Measurements from ENCODE around the gene RALGPS1. TPM values are rescaled to one million over a fixed set of nuclear protein-coding genes. Genes with fewer than 3 reads are reported as not detected.

The RALGPS1 gene
- total RNA-seq, 1 experiment from 2014 or later = 0.03 TPM

DNA sequence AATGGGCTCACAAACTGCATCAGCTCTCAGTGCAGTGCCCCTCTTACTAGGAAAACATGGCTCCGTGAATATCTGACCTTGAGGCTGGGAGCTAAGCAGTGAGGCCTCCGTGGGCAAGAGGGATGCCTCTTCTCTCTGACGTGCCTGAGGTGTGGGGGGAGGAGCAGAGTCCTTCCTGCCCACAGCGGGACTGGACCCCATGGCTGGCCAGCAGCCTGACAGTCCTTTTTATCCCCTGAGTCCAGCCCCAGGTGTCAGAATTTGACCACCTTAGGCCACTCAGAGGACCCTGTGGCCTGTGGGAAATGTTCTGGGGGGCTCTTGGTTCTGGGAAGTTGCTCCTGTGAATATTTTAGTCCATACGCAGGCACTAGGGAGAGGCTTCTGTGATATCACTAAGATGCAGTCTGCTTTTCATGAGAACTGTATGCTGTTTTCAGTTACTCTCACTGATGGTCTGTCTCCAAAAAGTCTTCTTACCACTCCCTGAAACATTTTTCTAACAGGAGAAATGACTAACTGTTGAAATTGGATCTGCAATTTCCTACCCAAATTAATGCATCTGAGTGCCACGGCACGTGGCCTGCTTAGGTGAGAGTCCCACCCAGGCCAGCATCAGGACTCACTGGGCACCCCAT lies 184.5 kb downstream of the RALGPS1 start:
- H3K9me3 ChIP-seq = no peaks in the 10 kb centered on the region

GRCh38 chr9:127099664-127100063 lies 185.1 kb downstream of the RALGPS1 start:
- Histone ChIP-seq H3K9me3 (no peaks in the 10 kb centered on the region), H3K27me3 (no peaks in the 10 kb centered on the region), H3K36me3 (no peaks in the 10 kb centered on the region), H3K4me3 (no peak overlapping the region)
- DNase-seq = no peak

More for the DNA sequence above, 184.5 kb downstream of the RALGPS1 start:
- H3K36me3 ChIP-seq = no peaks in the 10 kb centered on the region
- no peak for DNase-seq
- H3K4me3 ChIP-seq = no peak overlapping the region
- H3K27me3 ChIP-seq = no peaks in the 10 kb centered on the region

- H3K36me3 ChIP-seq = no peaks in the 10 kb centered on the region
- H3K4me3 ChIP-seq = no peak overlapping the region
- H3K27me3 ChIP-seq = no peaks in the 10 kb centered on the region
- H3K9me3 ChIP-seq = no peaks in the 10 kb centered on the region
- peak; percentile 44 for DNase-seq
Measured at GRCh38 chr9:127102176-127102575, 187.6 kb downstream of the RALGPS1 start.

DNA sequence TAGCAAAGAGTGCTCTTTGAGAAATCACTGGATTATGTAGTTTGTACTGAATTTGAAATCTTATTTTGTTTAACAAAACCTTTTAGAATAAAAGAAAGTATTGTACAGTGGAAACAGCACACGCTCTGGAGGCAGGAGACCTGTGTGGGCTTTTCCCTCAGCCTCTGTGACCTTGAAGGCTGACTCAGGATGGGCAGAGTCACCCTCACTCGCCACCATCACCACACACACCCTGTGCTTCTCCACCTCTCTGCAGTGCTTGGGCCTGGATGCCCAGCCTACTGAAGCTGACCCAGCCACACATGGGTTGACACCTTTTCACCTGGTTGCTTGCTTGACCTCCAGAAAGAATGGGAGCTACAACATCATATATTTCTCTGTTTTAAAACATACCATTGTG lies 188.2 kb downstream of the RALGPS1 start:
- no peaks in the 10 kb centered on the region for H3K27me3 ChIP-seq
- no peaks in the 10 kb centered on the region for H3K36me3 ChIP-seq
- H3K9me3 ChIP-seq = no peaks in the 10 kb centered on the region
- H3K4me3 ChIP-seq = no peak overlapping the region
- no peak for DNase-seq

DNA sequence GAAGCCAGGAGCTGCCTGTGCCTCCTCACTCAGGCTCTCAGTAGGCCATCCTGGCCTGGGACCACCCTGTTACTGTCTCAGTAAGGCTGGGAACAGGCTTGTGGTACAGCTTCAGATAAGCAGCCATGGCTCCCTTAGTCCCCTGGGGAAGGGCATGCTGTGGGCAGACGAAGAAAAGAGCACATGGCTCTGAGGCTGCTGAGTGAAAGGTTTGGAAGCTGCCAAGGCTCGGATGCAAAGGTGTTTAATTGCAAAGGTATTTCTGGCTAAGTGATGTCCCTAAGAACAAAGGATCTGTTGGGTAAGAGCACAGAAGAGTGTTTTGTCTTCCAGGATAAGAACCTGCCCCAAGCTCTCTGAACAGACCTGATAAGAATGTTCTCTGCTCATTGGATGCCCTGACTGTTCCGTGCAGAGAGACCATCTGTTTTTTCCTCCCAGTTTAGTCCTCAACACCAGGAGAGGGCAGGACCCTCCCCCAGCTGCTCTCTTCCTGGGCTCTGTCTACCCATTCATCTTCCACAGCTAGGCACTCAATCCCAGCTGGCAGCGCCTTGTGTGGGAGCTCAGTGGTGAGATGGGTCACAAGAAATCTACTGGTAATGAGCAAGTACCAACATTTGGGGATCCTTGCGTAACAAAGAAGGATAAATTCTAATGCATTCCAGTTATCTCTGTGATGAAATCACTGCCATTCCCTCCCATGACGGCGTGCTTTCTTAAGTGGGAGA lies 190.2 kb downstream of the RALGPS1 start:
- Histone ChIP-seq H3K36me3 (no peaks in the 10 kb centered on the region), H3K4me3 (no peak overlapping the region), H3K9me3 (no peaks in the 10 kb centered on the region), H3K27me3 (no peaks in the 10 kb centered on the region)
- no peak for DNase-seq

DNA sequence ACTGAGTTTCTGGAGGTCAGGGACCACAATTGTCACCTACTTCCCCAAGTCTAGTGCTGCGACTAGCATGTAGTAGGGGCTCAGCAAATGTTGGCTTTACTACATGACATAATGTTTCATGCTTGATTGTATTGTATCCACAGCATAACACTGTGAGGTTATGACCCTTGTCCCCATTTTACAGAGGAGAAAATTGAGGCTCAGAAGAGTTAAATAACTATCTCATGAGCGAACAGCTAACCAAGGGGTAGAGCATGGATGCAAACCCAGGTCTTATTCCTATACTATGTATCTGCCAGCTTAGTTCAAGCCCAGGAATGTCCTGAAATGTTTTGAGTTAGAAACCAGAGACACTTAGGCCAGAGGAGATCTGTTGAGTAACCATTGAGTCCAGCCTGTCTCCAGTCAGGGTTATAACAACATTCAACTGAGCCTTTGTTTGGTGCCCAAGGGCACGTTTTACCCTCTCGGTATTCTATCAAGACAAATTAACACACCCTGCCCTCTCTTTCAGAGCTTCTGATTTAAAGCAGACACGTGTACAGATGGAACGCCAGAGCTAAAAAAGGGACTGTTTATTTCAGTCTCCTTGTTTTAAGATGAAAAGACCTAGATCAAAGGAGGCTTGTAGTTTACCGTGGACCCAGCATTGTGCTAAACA lies 191.4 kb downstream of the RALGPS1 start:
- Histone ChIP-seq H3K4me3 (no peak overlapping the region), H3K9me3 (no peaks in the 10 kb centered on the region), H3K36me3 (no peaks in the 10 kb centered on the region), H3K27me3 (no peaks in the 10 kb centered on the region)
- DNase-seq = no peak

GRCh38 chr9:127106466-127106855 lies 191.9 kb downstream of the RALGPS1 start:
- Histone ChIP-seq H3K27me3 (no peaks in the 10 kb centered on the region), H3K36me3 (no peaks in the 10 kb centered on the region), H3K4me3 (no peak overlapping the region), H3K9me3 (no peaks in the 10 kb centered on the region)
- DNase-seq = no peak

DNA sequence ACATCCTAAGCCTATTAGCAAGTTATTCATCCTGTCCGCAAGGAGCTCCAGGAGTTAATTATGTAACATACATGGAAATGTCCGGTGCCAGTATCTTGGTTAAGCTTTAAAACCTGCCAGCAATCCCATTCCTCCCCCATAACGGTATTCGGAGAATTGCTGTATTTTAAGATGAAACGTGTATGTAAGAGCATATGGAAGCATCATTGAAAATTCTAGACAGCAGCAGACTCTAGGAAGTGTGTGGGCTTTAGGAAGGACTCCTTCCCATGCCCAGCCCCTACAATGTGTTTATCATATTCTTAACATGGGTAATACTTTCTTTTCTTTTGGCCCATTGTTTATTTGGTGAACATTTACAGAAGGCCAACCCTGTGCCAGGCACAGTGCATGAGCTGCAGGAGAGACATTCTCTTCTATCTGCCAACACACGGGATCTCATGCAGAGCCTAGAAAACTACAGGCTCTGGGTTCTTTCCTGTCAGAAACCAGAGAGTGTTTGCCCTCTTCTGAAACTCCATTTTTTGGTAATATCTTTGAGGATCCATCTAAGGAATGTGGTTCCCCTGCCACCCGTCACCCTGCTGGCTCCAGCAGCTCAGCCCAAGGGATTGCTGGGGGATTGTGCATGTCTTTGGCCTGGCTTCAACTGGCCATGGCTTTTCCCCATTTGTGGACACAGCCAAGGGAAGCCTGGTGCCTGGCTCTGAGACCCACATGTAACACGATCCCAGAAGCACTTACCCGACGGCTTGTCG lies 192.8 kb downstream of the RALGPS1 start:
- H3K36me3 ChIP-seq = no peaks in the 10 kb centered on the region
- H3K4me3 ChIP-seq = no peak overlapping the region
- DNase-seq = no peak
- no peaks in the 10 kb centered on the region for H3K9me3 ChIP-seq
- H3K27me3 ChIP-seq = no peaks in the 10 kb centered on the region

- Histone ChIP-seq H3K4me3 (no peak overlapping the region), H3K9me3 (no peaks in the 10 kb centered on the region), H3K27me3 (no peaks in the 10 kb centered on the region), H3K36me3 (no peaks in the 10 kb centered on the region)
- DNase-seq = no peak
Measured at GRCh38 chr9:127107929-127108876, 193.6 kb downstream of the RALGPS1 start.

DNA sequence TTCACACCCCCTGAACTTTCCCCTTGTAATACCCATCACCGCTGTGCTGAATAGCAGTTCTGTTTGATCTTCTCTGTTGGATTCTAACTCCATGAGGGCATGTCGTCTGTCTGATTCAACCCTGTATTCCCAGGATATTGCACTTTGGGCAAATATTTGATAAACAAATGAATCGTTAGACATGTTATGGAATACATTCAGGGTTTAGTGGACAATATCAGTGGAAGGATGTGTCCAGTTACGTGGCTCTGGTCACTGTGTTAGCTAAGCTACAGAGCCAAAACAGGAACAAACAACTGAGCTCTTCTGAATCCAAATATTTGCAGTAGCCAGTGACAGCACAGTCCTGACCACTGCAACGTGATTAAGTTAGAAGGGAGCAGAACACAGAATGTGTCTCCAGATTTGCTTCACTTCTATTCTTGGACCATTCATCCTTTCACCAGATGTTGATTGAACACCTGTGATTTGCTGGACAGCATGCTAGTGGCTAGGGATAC lies 194.7 kb downstream of the RALGPS1 start:
- no peaks in the 10 kb centered on the region for H3K27me3 ChIP-seq
- H3K4me3 ChIP-seq = no peak overlapping the region
- DNase-seq = no peak
- no peaks in the 10 kb centered on the region for H3K36me3 ChIP-seq
- H3K9me3 ChIP-seq = no peaks in the 10 kb centered on the region

DNA sequence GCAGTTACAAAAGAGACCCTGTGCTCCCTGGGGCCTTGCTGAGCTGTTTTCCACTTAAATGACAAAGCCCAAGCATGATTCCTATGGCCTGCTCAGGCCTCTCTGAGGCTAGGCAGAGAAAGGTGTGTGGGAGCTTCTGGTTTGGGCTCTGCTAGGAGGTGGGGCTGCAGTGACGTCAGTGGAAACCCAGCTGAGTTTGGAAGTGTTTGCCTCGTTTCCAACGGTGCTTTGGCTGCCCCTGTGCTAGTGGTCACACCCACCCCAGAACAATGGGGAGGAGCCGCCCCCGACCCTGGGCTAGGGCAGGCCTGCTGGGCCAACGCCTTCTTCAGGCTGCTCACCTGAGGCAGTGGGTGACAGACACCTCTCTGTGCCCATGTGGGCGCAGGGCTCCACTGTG lies 197.5 kb downstream of the RALGPS1 start:
- H3K9me3 ChIP-seq = no peaks in the 10 kb centered on the region
- H3K27me3 ChIP-seq = no peaks in the 10 kb centered on the region
- H3K4me3 ChIP-seq = no peak overlapping the region
- no peaks in the 10 kb centered on the region for H3K36me3 ChIP-seq
- DNase-seq = no peak

- Histone ChIP-seq H3K27me3 (no peaks in the 10 kb centered on the region), H3K36me3 (no peaks in the 10 kb centered on the region), H3K9me3 (no peaks in the 10 kb centered on the region), H3K4me3 (no peak overlapping the region)
- DNase-seq = peak; percentile 52
Measured at GRCh38 chr9:127112735-127113161, 198.2 kb downstream of the RALGPS1 start.

GRCh38 chr9:127113191-127113972 lies 198.8 kb downstream of the RALGPS1 start:
- no peak for DNase-seq
- Histone ChIP-seq H3K9me3 (no peaks in the 10 kb centered on the region), H3K4me3 (no peak overlapping the region), H3K36me3 (no peaks in the 10 kb centered on the region), H3K27me3 (no peaks in the 10 kb centered on the region)

GRCh38 chr9:127114606-127115005 lies 200.0 kb downstream of the RALGPS1 start:
- no peaks in the 10 kb centered on the region for H3K36me3 ChIP-seq
- peak; percentile 43 for DNase-seq
- H3K27me3 ChIP-seq = no peaks in the 10 kb centered on the region
- no peak overlapping the region for H3K4me3 ChIP-seq
- no peaks in the 10 kb centered on the region for H3K9me3 ChIP-seq

DNA sequence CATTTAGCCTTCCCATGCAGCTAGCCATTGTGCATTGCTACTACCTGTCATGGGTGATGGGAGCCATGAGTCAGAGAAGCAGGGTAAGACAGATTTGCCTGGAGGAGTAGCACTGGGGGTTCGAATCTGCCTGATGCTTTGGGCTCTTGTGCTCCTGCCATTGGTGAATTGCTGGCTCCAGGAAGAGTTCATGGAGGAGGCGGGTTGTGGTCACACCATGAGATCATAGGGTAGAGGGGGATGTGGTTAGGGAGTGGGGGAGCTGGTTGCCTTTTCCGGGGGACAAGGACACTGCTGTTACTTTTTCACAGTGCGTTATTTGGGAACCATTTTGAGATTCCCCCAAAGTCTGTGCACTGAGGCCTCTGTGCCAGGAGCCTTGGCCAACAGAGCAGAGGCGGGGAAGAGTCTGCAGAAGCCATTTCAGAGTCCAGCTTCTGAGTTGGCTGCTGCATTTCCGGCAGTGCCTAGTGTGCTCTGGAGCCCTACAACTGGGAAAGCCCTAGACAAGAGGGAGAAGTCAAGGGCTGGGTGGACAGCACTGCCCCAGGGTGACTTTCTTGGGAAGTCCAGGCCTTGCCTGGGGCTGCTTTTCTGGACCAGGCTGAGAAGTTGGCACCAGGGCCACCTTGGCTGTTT lies 201.6 kb downstream of the RALGPS1 start:
- Histone ChIP-seq H3K27me3 (no peaks in the 10 kb centered on the region), H3K4me3 (no peak overlapping the region), H3K9me3 (no peaks in the 10 kb centered on the region), H3K36me3 (no peaks in the 10 kb centered on the region)
- no peak for DNase-seq
